Activated naive CD8-positive, alpha-beta T cell (primary cell): Measurements from ENCODE around the gene FNDC3A.
A peak's percentile ranks its signal among the peaks of the same experiment; 100 is the strongest.
"Not testable (repeated sequence)": the region's sequence is repeated elsewhere in the genome, so short reads cannot be mapped to it uniquely, and the experiment has no call there.

Experiments used
- H3K27ac Mint-ChIP-seq: one replicate; pipeline ENCODE4 v1.8.0; 2021; ENCODE audit warnings: mixed read lengths
- H3K27me3 Mint-ChIP-seq: one replicate; pipeline ENCODE4 v1.8.0; 2021; ENCODE audit warnings: mixed read lengths
- H3K36me3 Mint-ChIP-seq: one replicate; pipeline ENCODE4 v1.8.0; 2021; ENCODE audit warnings: mixed read lengths
- H3K4me1 Mint-ChIP-seq: one replicate; pipeline ENCODE4 v1.8.0; 2021; ENCODE audit warnings: low read depth, mixed read lengths
- H3K4me3 Mint-ChIP-seq: one replicate; pipeline ENCODE4 v1.8.0; 2021; ENCODE audit warnings: mild to moderate bottlenecking, mixed read lengths
- H3K9me3 Mint-ChIP-seq: one replicate; pipeline ENCODE4 v1.8.0; 2021; ENCODE audit warnings: low read depth, mixed read lengths

Gene FNDC3A

DNA sequence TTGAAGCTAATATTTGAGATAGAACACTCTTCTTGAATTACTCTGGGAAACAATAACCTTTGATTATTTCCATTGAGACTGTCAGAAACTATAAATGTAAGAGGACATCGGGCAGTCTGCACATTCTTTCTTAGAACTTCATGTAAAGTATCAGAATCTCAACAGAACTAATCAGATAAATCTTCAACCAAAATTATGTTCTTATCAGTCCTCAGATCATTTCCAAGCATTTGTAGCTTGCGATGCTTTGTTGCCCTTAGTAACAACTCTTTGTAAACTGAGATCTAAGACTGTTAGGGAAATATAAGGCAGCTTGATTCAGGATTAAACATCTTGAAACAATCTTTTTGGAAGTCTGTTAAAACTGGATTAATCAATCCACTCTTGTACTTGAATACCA, 70.3 kb downstream of the FNDC3A start:
- H3K27me3 Mint-ChIP-seq, result no peaks in the 10 kb centered on the region
- H3K4me3 Mint-ChIP-seq, result no peak overlapping the region
- peaks cover 33% of the 10 kb centered on the region for H3K36me3 Mint-ChIP-seq
- H3K9me3 Mint-ChIP-seq, result peaks cover 5% of the 10 kb centered on the region
- H3K27ac Mint-ChIP-seq, result no peak overlapping the region
- H3K4me1 Mint-ChIP-seq, result peaks cover 40% of the 10 kb centered on the region

DNA sequence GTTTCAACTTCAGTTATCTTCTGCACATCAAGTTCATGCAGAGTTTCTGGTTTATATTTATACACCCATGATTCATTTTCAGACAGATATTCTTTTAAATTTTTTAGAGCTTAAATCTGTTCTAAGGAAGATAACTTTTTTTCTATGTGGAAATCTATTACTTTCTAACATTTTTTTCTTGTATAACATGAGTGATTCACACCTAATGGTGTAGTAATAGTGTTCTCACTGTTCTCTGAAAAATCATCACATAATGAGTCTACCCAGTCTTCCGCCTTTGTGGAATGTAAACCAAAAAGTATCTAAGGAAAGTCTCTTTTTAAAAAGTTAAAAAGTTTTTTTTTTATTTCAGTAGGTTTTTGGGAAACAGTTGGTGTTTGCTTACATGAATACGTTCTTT, 70.8 kb downstream of the FNDC3A start:
- H3K27me3 Mint-ChIP-seq, result no peaks in the 10 kb centered on the region
- peaks cover 36% of the 10 kb centered on the region for H3K36me3 Mint-ChIP-seq

DNA sequence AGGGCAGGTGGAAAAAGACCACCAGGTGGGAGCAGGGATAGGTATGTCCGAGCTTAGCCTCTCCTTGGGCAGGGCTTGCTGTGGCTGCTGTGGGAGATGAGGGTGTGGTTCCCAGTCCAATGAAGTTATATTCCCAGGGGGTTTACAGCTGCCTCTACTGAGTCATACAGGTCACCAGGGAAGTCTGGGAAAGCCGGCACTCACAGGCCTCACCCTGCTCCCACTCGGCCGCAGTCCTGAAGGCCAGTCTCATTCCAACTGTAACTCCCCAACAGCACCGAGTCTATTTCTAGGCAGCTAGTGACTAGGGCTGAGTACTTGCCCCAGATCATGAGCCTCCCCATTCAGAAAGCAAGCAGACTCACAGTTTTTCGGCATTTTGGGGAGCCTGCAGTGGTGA, 77.1 kb downstream of the FNDC3A start:
- peaks cover 9% of the 10 kb centered on the region for H3K9me3 Mint-ChIP-seq
- H3K27ac Mint-ChIP-seq, result no peak overlapping the region
- H3K4me3 Mint-ChIP-seq, result no peak overlapping the region
- H3K27me3 Mint-ChIP-seq, result no peaks in the 10 kb centered on the region
- peaks cover 29% of the 10 kb centered on the region for H3K36me3 Mint-ChIP-seq
- H3K4me1 Mint-ChIP-seq, result peaks cover 29% of the 10 kb centered on the region

More for the DNA sequence above, 70.8 kb downstream of the FNDC3A start:
- no peak overlapping the region for H3K27ac Mint-ChIP-seq
- peaks cover 7% of the 10 kb centered on the region for H3K9me3 Mint-ChIP-seq
- H3K4me1 Mint-ChIP-seq, result peaks cover 44% of the 10 kb centered on the region
- no peak overlapping the region for H3K4me3 Mint-ChIP-seq

DNA sequence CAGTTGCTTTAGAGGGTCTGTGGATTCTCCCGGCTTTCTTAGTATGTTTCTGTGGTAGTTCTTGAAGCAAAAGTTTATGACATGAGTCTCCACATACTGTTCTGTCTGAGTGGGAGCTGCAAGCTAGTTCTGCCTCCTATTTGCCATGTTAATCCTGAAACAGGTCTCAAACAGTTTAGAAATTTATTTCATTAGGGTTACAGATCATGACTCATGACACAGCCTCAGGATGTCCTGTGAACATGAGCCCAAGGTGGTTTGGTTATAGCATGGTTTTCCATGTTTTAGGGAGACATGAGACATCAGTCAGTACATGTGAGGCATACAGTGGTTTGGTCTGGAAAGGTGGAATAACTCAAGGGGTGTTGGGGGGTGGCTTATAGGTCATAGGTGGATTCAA, 77.5 kb downstream of the FNDC3A start:
- H3K9me3 Mint-ChIP-seq, result peaks cover 9% of the 10 kb centered on the region
- H3K4me1 Mint-ChIP-seq, result peaks cover 29% of the 10 kb centered on the region
- no peak overlapping the region for H3K27ac Mint-ChIP-seq
- no peak overlapping the region for H3K4me3 Mint-ChIP-seq
- H3K36me3 Mint-ChIP-seq, result peaks cover 33% of the 10 kb centered on the region
- H3K27me3 Mint-ChIP-seq, result no peaks in the 10 kb centered on the region

DNA sequence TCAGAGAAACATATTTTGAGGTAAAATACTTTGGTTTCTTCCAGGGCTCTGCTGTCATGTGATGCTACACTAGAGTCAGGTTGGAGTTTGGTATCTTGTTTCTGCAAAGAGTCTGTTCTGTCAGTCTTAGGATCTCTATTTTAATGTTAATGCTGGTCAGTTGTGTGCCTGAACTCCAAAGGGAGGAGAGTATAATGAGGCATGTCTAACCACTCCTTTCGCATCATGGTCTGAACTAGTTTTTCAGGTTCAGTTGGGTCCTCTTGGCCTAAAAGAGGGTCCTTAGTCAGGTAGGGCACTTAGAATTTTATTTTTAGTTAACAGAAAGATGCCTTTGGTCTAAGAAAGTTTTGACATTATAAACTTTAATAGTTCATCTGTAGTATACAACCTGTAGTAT, 78.2 kb downstream of the FNDC3A start:
- peaks cover 3% of the 10 kb centered on the region for H3K9me3 Mint-ChIP-seq
- H3K36me3 Mint-ChIP-seq, result peaks cover 30% of the 10 kb centered on the region
- H3K27me3 Mint-ChIP-seq, result no peaks in the 10 kb centered on the region
- no peak overlapping the region for H3K4me3 Mint-ChIP-seq
- H3K4me1 Mint-ChIP-seq, result peaks cover 24% of the 10 kb centered on the region
- H3K27ac Mint-ChIP-seq, result no peak overlapping the region

DNA sequence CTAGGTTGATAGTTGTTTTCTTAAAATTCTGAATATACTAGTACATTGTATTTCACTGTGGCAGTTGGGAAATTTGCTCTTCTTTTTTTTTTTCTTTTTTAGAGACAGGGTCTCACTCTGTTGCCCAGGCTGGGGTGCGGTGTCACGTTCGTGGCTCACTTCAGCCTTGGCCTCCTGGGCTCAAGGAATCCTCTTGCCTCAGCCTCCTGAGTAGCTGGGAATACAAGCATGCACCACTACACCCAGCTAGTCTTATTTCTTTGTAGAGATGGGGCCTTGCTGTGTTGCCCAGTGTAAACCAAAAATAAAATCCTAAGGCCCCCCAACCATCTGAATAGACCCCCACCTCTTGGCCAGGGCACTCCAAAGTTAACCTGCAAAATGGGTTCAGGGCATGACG, 79.3 kb downstream of the FNDC3A start:
- peaks cover 33% of the 10 kb centered on the region for H3K36me3 Mint-ChIP-seq
- no peak overlapping the region for H3K4me3 Mint-ChIP-seq
- H3K4me1 Mint-ChIP-seq, result peaks cover 17% of the 10 kb centered on the region
- peaks cover 3% of the 10 kb centered on the region for H3K9me3 Mint-ChIP-seq
- no peak overlapping the region for H3K27ac Mint-ChIP-seq
- no peaks in the 10 kb centered on the region for H3K27me3 Mint-ChIP-seq

DNA sequence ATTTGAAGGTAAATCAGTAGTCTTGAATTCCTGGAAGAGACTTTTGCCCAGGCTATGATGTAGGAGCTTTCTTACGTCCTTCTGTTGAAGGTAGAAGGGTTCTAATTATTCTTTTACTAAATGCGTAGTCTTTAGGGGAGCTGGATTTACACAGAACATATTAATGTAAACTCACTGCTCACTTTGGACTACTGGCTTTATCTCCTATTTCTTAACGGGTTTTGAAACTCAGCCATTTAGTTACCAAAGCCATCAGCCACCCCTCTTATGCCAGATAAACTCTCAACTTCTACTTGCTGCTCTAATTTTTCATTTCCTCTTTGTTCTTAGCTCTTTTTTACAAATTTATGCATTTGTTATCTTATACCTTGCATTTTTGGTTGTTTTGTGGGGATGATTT, 81.5 kb downstream of the FNDC3A start:
- no peak overlapping the region for H3K27ac Mint-ChIP-seq
- H3K36me3 Mint-ChIP-seq, result peaks cover 19% of the 10 kb centered on the region
- no peaks in the 10 kb centered on the region for H3K9me3 Mint-ChIP-seq
- H3K4me1 Mint-ChIP-seq, result peaks cover 8% of the 10 kb centered on the region
- H3K27me3 Mint-ChIP-seq, result no peaks in the 10 kb centered on the region
- no peak overlapping the region for H3K4me3 Mint-ChIP-seq

DNA sequence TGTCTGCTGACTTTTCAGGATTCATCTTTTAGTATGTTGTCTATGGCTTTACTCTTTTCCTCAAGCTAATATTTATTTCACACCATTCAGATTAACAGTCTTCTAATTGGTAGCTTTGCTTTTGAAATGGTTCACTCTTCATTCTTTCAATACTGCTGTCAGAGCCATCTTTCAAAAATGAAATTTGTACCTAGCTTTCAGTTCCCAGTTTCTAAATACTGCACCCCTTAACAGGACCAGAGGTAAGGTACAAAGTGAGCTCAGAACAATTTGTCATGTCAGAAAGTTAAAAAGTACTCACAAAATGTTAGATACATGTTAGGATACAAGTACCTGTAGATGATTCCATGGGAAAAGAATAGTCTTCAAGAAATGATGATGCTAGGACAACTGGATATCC, 83.0 kb downstream of the FNDC3A start:
- H3K27me3 Mint-ChIP-seq, result no peaks in the 10 kb centered on the region
- H3K4me3 Mint-ChIP-seq, result no peak overlapping the region
- H3K36me3 Mint-ChIP-seq, result peaks cover 15% of the 10 kb centered on the region
- peaks cover 11% of the 10 kb centered on the region for H3K4me1 Mint-ChIP-seq
- no peaks in the 10 kb centered on the region for H3K9me3 Mint-ChIP-seq
- H3K27ac Mint-ChIP-seq, result no peak overlapping the region

DNA sequence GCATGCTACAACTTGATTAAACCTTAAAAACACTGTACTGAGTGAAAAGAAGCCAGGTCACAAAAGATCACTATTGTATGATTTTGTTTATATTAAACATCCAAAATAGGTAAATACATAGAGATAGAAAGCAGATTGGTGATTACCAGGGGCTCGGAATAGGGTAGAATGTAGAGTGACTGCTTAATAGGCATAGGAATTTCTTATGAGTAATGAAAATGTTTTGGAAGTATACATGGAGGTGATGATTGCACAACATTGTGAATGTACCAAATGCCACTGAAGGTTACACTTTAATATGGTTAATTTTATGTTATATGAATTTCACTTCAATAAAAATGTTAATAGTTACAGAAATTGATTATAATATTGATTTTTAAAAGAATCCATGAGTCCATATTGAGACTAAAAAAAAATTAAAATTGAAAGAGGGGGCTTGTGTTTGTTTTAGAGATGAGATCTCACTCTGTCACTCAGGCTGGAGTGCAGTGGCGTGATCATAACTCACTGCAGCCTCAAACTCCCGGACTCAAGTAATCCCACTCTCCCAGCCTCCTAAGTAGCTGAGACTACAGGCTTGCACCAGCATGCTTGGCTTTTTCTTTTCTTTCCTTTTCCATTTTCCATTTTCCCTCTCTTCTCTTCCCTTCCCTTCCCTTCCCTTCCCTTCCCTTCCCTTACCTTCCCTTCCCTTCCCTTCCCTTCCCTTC, 85.1 kb downstream of the FNDC3A start:
- H3K36me3 Mint-ChIP-seq, result peaks cover 16% of the 10 kb centered on the region
- no peaks in the 10 kb centered on the region for H3K27me3 Mint-ChIP-seq
- H3K4me1 Mint-ChIP-seq, result peaks cover 15% of the 10 kb centered on the region
- H3K9me3 Mint-ChIP-seq, result no peaks in the 10 kb centered on the region
- H3K4me3 Mint-ChIP-seq, result no peak overlapping the region
- H3K27ac Mint-ChIP-seq, result no peak overlapping the region

DNA sequence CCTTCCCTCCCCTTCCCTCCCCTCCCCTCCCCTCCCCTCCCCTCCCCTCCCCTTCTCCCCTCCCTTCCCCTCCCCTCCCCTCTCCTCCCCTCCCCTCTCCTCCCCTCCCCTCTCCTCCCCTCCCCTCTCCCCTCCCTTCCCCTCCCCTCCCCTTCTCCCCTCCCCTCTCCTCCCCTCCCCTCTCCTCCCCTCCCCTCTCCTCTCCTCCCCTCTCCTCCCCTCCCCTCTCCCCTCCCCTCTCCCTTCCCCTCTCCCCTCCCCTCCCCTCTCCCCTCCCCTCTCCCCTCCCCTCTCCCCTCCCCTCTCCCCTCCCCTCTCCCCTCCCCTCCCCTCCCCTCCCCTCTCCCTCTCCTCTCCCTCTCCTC, 85.7 kb downstream of the FNDC3A start:
- H3K27ac Mint-ChIP-seq, H3K27me3 Mint-ChIP-seq, H3K9me3 Mint-ChIP-seq: not testable (repeated sequence)

DNA sequence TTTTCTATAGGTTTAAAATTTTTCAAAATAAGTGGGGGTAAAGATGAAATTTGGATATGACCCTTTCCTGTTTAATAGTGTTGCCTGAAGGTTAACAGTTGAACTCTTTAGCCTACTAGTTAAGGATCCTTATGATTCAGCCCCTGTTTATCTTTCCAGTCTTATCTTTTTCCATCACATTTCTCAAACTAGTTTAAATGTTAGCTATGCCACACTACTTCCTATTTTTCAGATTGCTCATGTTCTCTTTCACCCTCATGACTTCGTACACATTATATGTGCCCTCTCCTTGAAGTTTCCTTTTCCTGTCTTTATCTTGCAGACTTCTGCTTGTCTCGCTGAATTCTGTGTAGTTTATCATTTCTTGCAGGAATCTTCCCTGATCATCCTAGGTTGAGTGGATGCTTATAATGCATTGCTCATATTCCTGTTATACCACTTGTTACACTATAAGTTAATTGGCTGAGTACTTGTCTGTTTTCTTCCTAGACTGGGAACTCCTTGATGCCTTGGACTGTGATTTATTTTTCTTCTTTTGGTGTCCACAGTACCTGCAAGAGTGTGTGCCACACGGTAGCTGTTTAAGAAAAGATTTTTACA, 86.7 kb downstream of the FNDC3A start:
- Mint-ChIP-seq H3K4me3 (no peak overlapping the region), H3K9me3 (no peaks in the 10 kb centered on the region), H3K4me1 (peaks cover 15% of the 10 kb centered on the region), H3K27ac (peak overlapping the region; percentile 4), H3K36me3 (peaks cover 18% of the 10 kb centered on the region), H3K27me3 (no peaks in the 10 kb centered on the region)

More for the DNA sequence above, 85.7 kb downstream of the FNDC3A start:
- Mint-ChIP-seq H3K36me3 (peaks cover 16% of the 10 kb centered on the region), H3K4me1 (peaks cover 15% of the 10 kb centered on the region)
- H3K4me3 Mint-ChIP-seq, result not testable (repeated sequence)

DNA sequence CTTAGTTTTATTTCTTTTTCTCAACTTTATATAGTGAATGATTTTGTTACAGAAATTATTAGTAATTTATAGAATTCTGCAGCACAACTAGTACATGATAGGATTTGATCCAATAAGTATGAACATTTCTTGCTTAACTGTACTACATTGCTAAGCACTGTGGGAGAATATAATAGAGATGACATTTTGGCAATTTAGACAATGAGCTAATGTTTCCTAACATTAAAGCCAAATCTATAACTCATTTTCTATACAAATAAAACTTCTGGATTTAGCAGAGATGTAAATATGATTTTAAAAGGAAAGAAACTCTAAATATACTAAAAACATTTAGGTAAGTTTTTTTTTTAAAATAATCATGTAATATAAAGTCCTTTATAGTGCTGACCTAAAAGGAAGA, 87.3 kb downstream of the FNDC3A start:
- H3K36me3 Mint-ChIP-seq, result peaks cover 15% of the 10 kb centered on the region
- H3K4me1 Mint-ChIP-seq, result peaks cover 15% of the 10 kb centered on the region
- no peak overlapping the region for H3K27ac Mint-ChIP-seq
- H3K4me3 Mint-ChIP-seq, result no peak overlapping the region
- H3K27me3 Mint-ChIP-seq, result no peaks in the 10 kb centered on the region
- H3K9me3 Mint-ChIP-seq, result no peaks in the 10 kb centered on the region

DNA sequence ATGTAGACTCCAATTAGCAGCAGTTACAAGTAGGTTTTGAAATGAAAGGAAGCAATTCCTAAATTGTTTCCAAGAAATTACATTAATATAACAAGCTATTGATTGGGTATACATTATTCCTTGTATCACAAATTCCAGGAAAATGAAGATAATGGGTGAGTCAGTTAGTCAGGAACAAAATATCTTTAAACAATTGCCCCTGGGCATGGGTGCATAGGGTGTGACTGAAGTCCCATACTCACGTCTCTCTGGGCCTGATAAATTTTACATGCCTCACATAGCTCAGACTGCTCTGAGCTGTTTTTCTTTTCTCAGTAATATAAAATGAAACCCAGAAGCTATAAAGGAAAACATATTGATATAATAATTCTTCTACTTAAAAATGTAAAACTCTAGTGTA, 87.8 kb downstream of the FNDC3A start:
- peaks cover 13% of the 10 kb centered on the region for H3K36me3 Mint-ChIP-seq
- H3K4me3 Mint-ChIP-seq, result no peak overlapping the region
- no peaks in the 10 kb centered on the region for H3K9me3 Mint-ChIP-seq
- no peaks in the 10 kb centered on the region for H3K27me3 Mint-ChIP-seq
- H3K27ac Mint-ChIP-seq, result no peak overlapping the region
- H3K4me1 Mint-ChIP-seq, result peaks cover 15% of the 10 kb centered on the region

DNA sequence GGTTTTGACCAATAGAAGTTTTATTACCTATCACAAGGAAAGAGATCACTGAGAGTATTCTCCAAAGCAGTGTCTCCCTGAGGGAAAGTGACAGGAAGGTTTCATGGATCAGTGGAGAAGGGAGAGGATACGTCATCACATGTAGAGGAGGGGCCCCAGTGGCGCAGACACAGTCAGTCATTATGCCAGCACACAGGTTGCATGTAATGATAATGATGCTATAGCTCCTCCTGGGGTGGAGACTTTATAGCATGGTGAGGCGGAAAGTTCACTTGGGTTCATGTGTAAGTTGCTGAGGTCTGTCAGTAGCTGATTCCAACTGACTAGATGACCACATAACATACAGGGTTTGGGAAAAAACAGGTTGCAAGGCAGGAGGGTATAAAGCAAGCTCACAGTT, 88.8 kb downstream of the FNDC3A start:
- Mint-ChIP-seq H3K27me3 (no peaks in the 10 kb centered on the region), H3K4me3 (no peak overlapping the region), H3K9me3 (no peaks in the 10 kb centered on the region), H3K4me1 (peaks cover 15% of the 10 kb centered on the region), H3K36me3 (peaks cover 14% of the 10 kb centered on the region), H3K27ac (no peak overlapping the region)

DNA sequence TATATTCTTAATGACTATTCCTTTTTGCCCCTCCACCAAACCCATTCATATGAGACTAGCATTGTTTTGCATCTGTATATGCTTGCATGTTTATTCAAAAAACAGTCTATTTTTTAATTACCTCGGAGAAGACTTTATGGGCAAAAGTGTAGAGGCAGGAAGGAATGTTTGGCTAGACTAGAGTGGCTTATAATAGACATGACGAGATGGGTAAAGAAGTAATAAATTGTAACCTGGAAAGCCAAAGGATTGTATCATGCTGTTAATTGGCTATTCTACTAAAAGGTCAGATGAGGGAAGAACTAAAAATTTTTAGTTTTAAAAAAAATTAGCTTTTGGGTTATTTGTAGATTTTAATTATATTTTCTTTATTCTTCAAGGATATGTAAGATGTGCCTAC, 91.1 kb downstream of the FNDC3A start:
- peaks cover 16% of the 10 kb centered on the region for H3K4me1 Mint-ChIP-seq
- no peaks in the 10 kb centered on the region for H3K9me3 Mint-ChIP-seq
- H3K4me3 Mint-ChIP-seq, result no peak overlapping the region
- H3K27me3 Mint-ChIP-seq, result no peaks in the 10 kb centered on the region
- no peak overlapping the region for H3K27ac Mint-ChIP-seq
- H3K36me3 Mint-ChIP-seq, result peaks cover 22% of the 10 kb centered on the region

DNA sequence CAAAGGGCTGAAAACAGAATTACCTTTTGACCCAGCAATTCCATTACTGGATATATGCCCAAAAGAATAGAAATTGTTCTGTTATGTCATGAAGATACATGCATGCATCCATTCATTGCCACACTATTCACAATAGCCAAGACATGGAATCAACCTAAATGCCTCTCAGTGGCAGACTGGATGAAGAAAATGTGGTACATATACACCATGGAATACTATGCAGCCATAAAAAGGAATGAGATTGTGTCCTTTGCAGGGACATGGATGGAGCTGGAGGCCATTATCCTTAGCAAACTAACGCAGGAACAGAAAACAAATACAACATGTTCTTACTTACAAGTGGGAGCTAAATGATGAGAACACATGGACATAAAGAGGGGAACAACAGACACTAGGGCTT, 92.8 kb downstream of the FNDC3A start:
- not testable (repeated sequence) for H3K27ac Mint-ChIP-seq, H3K9me3 Mint-ChIP-seq, H3K27me3 Mint-ChIP-seq, H3K4me3 Mint-ChIP-seq
- peaks cover 11% of the 10 kb centered on the region for H3K4me1 Mint-ChIP-seq
- peaks cover 25% of the 10 kb centered on the region for H3K36me3 Mint-ChIP-seq
